PFSK-1 (cell line): Measurements from ENCODE around the gene ENDOV.

Experiments
- FOXP2 ChIP-seq: optimal IDR thresholded peaks from 2 replicates; pipeline ENCODE3; 2011; ENCODE audit warnings: borderline replicate concordance, control low read depth, inconsistent platforms; ENCODE audit not compliant: insufficient read depth; ENCODE audit errors: extremely low read length, extremely low read depth
- POLR2AphosphoS5 ChIP-seq: IDR thresholded peaks from 2 replicates; pipeline ENCODE4 v1.6.1; 2012; ENCODE audit warnings: low read depth, mild to moderate bottlenecking, control low read depth, low read length, moderate library complexity
- REST ChIP-seq, 2 experiments: IDR thresholded peaks; 2 replicates each; pipeline versions ENCODE4 v1.6.1 to v1.8.0; 2011 to 2012; ENCODE audit warnings: low read depth in 2 of 2, low read length in 2 of 2, control low read depth in 1 of 2, inconsistent platforms in 1 of 2, mild to moderate bottlenecking in 1 of 2, moderate library complexity in 1 of 2; ENCODE audit not compliant: insufficient read depth in 1 of 2
- SIN3A ChIP-seq: IDR thresholded peaks from 2 replicates; pipeline ENCODE4 v1.6.1; 2012; ENCODE audit warnings: mild to moderate bottlenecking, low read length, moderate library complexity, borderline replicate concordance; ENCODE audit not compliant: insufficient read depth
- TAF1 ChIP-seq: IDR thresholded peaks from 2 replicates; pipeline ENCODE4 v1.6.1; 2012; ENCODE audit warnings: low read length, control low read depth, borderline replicate concordance; ENCODE audit not compliant: insufficient read depth

The ENDOV gene

GRCh38 chr17:80377798-80378197 lies 37.2 kb upstream of the ENDOV start:
- no peak for TF ChIP-seq SIN3A

DNA sequence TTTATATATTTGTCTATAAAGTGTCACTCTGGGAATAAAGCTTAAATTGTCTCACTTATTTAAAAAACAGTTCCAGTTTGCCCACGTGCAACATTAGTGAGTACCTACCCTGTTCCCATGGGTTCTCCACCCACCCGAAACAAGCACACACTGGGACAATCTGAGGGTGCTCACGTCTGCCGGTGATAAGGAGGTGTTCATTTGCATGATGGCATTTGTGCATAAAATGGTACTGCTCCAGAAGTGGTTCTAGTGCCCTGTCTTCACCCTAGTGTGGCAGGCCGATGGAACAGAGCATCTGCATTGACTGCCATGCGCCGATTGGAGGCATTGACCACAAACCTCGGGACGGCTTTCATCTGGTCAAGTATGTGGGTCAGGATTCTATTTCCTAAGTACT lies 35.6 kb upstream of the ENDOV start:
- no peak for TF ChIP-seq REST (IDR thresholded peaks at IDR 0.05; ENCODE audit: insufficient read depth in 1 of 2, low read depth in 2 of 2, low read length in 2 of 2)
- TF ChIP-seq FOXP2: no peak
- TF ChIP-seq POLR2AphosphoS5: no peak
- TF ChIP-seq TAF1: no peak
- no peak for TF ChIP-seq SIN3A

DNA sequence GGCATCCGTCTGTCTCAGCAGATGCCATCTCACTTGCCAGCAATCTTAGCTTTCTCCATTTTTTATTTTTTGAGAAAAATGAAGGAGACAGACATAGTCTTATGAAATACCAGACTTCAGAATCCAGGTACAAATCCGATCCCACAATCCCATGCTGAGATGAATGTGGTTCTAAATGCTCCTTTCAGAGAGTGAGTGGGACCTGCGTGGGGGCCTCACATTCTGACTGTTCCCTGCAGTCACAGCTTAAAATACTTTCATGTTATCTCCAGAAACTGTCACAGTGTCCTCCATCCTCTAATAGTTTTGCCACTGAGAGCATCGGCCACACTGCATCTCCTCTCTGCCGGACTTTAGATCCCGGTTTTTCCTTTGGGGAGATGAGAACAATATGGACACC lies 34.9 kb upstream of the ENDOV start:
- TF ChIP-seq FOXP2 (no peak), SIN3A (no peak), TAF1 (no peak), REST (IDR thresholded peaks at IDR 0.05; ENCODE audit: insufficient read depth in 1 of 2, low read depth in 2 of 2, low read length in 2 of 2) (no peak), POLR2AphosphoS5 (no peak)

DNA sequence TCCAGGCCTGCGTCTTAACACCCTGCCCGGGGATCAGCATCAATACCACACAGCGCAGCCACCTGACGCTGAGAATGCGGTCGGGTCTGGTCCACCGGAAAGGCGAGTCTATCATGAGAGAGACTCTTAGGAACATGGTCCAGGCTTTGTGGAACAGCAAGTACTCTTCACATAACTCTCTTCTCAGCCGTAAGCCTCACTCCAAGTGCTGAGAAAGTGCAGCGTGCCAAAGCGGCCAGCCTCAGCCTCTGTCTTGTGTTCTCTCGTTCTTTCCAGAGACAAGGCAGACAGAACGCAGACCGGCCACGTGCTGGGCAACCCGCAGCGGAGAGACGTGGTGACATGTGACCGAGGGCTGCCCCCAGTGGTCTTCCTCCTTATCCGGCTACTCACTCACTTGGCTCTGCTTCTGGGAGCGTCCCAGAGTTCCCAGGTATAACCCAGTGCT lies 34.4 kb upstream of the ENDOV start:
- no peak for TF ChIP-seq TAF1
- no peak for TF ChIP-seq POLR2AphosphoS5
- TF ChIP-seq REST (IDR thresholded peaks at IDR 0.05; ENCODE audit: insufficient read depth in 1 of 2, low read depth in 2 of 2, low read length in 2 of 2): no peak
- no peak for TF ChIP-seq FOXP2
- no peak for TF ChIP-seq SIN3A

GRCh38 chr17:80381416-80381923 lies 33.5 kb upstream of the ENDOV start:
- TF ChIP-seq POLR2AphosphoS5: no peak
- no peak for TF ChIP-seq REST (IDR thresholded peaks at IDR 0.05; ENCODE audit: insufficient read depth in 1 of 2, low read depth in 2 of 2, low read length in 2 of 2)
- no peak for TF ChIP-seq FOXP2
- TF ChIP-seq SIN3A: no peak
- no peak for TF ChIP-seq TAF1

GRCh38 chr17:80382446-80382845 lies 32.5 kb upstream of the ENDOV start:
- TF ChIP-seq POLR2AphosphoS5: no peak
